PC-3 (cell line): Measurements from ENCODE around the gene TC2N.

Experiments
- CTCF ChIP-seq: fragments of 300-600 bp; sonication (generic); conservative IDR thresholded peaks from 2 replicates; pipeline ENCODE4 v1.5.1; 2017; ENCODE audit warnings: antibody characterized with exemption, low read depth, mild to moderate bottlenecking, low read length
- EZH2 ChIP-seq: fragments of 300-600 bp; sonication (generic); IDR thresholded peaks from one replicate; pipeline ENCODE4 v1.6.1; 2017; ENCODE audit warnings: antibody characterized with exemption, mild to moderate bottlenecking, low read length; ENCODE audit not compliant: unreplicated experiment
- EZH2phosphoT487 ChIP-seq: fragments of 300-600 bp; sonication (generic); IDR thresholded peaks from 2 replicates; pipeline ENCODE4 v1.6.1; 2018; ENCODE audit warnings: mild to moderate bottlenecking, antibody characterized with exemption, low read length, borderline replicate concordance

- TF ChIP-seq CTCF (no peak), EZH2 (no peak), EZH2phosphoT487 (no peak)
These were observed 70.6 kb downstream of the TC2N start for GRCh38 chr14:91796617-91797347.
